Inflammatory macrophage treated with lipopolysaccharide for 1 hour (primary cell): ENCODE measurements around the gene LPIN1.
"Not testable (repeated sequence)": the region's sequence is repeated elsewhere in the genome, so short reads cannot be mapped to it uniquely, and the experiment has no call there.

Source experiments
- DNase-seq, 2 donors: peaks; one replicate each; pipeline ENCODE4 v3.0.0-alpha.2; 2020 to 2022

Gene LPIN1

DNA sequence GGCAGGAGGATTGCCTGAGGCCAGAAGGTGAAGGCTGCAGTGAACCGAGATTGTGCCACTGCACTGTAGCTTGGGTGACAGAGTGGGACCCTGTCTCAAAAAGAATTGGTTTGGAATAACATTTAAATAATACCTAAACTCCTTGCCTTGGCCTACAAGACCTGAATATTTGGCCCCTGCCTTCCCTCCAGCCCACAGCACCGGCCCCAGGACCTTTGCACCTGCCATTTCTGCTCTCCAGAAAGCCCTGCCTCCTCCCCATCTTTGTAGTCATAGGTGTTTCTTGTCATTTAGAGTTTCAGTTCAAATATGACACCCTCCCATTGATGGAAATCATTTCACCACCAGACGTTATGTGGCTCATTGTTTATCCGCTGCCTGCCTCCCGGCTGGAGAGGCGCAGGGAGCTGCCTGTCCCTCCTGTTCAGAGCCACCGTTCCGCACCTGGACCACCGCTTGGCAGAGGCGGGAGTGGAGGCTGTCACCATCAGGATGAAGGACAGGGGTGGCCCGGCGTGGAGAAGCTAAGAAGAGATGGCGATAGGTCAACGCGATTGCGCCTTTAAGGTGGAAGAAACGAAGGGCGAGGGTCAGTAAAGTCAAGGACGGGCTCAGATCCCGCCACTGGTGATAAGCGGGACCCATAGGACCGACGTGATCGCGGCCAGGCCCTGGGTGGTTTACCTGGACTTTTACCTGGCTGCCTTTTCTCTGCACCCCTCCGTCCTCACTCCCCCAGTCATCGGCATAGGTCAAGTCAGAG lies 638 bp upstream of the LPIN1 start:
- DNase-seq: no peak

DNA sequence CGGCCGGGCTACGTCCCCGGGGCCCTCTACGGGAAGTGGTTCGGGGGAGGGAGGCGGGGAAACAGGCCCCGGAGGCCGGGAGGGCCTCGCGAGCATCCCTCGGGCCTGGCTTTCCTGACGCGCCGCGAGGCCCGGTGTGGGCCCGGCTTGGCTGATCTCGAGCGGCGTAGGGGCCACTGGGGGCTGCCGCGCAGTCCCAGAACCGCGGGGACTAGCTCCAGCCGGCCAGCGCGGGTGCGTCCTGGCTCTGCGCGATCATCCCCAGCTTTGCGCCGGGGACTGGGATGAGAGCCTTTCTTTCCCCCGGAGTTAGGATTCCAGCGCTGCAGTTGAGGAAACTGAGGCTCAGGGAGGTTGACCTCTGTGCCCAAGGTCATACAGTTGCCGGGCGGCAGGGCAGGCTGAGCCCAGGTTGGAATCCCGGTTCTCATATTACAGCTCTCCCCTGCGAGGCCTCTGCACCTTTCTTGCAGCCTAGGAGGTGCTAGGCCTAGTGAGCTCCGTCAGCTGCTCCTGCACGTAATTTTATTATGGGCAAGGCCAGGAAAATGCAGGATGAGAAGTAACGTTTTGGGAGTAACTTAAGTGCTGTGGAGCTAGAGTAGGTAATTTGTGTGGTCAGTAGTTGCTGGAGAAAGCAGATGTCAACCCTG lies 501 bp downstream of the LPIN1 start:
- DNase-seq: no peak

DNA sequence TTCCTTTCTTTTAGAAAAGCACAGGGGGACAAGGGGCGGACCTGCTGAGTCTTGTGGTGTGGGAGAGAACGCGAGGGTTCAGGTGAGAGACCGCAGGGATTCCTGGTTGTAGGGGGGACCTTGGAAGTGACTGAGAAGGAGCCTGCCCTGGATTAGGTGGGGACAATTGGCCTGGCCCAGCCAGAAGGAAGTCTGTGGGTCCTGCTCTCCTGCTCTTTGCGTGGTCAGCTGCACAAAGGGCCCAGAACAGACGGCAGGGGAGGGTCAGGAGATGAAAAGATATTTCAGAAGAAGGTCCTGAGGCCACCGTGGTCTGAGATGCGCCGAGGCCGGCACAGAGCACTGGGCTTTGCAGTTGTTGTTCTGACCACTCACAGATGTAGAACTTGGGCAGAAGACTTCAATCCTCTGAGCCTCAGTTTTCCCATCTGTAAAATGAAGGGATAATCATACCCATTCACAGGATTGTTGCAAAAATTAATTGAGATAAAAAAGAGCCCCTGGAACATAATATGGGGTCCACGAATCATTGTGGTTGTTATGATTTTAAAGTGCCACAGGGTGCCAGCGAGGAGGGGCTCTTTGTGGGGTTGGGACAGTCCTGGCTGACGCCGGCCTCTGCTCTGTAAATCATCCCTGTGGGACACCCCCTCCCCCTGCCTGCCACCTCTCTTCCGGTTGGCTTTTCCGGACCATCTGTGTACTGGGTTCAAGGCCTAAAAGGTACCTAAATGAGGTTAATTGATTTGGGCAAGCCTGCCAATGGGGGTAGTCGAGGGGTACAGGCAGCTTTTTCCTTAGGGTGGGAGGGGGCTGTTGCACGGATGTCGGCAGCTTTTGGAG lies 1.8 kb downstream of the LPIN1 start:
- no peak for DNase-seq

DNA sequence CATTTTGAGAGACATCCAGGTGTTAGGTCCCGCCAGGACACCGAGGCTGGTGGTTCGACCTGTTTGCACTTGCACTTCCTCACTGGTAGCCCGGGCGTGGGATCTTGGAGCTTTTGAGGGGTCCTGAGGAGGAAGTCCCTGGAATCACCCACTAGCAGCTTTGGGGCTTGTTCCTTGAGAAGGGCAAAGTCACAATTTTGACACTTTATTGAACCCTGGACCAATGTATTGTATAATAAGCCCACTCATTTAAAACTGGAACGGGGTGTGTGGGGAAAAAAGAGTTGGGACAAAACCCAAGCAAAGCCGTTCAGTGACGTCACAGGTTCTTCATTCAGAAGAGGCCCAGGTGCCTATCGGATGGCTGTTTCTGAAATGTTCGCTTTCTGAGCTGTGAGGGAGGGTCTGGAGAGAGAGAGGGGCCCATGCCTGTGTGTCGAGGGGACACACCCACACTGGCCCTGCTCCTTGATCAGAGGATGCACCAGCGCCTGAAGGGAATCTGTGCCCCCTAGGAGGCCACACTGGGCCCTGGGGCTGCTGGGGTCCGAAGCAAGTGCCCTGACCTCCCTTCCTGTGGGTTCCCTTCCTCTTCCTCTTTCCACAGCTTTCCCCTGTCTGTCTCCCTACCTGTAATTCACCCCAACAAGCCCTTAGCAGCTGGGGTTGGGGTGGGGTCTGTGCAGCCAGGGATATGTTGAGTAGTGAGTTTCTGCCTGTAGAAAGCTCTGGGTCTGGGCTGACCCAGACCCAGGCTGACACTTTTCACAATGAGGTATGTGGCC lies 2.6 kb downstream of the LPIN1 start:
- DNase-seq: no peak

DNA sequence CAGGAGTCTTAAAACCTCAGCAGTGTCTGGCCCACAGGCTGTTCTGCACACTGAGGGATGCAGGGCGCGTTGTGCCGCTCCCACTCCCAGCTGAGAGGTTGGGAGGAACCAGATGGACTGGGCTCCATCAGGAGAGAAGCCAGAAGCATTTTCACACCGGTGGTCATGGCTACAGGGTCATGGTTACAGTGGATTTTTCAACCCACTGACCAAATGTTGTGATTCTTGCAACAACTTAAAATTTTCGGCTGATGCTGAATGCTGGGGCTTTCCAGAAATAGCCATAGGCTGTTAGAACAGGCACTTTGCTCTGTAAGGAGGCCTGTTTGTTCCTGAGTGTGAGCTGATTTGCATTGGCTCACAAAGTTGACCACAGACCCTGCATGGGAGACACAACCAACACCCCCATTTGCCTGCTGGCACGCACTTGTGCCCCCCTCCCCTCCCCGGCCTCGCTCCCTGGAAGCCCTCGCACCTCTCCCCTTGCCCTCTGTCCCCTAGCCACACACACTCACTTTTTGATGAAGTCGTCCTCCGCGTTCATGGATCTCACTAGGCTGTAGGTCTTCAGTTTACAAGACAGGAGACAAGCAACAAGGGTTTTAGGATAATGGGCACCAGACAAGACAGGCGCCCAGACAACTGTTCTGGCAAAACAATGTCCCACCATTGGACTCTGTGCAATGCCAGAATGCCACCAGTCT lies 3.4 kb downstream of the LPIN1 start:
- peak; percentile 61 to 85 for DNase-seq

DNA sequence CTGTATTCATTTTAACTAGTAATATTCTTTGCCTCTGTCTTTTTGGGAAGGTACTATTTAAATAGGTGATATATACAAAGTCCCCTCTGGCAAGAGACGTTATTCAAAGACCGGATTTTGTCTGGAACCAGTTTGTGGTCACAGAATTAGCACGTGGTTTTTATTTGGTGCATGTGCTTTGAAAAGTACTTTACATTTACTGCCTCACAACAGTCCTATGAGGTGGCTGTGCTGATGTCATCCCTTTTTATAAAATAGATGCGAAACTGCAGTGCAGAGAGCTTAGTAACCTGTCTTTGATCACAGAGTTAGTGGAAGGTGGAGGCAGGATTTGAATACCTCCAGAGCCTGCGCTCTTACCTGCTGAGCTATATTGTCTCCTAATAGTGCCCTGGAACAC lies 4.0 kb downstream of the LPIN1 start:
- no peak for DNase-seq

DNA sequence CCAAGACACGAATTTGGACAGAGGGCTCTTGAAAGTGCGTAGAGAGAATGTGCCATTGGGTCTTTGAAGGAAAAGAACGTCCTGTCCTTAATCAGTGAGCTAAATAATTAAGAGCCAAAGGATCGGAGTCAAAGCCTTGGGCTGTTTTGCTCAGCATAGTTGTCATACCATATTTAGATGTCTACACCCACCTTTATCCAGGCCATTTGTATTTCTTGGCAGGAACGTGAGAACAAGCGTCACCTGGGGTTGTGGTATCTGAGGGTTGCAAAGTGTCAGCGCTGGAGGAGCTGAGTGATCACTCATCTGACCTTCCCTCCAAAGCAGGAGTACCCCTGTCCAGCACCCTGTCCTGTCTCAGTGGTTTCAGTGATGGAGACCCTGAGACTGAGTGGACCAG lies 4.5 kb downstream of the LPIN1 start:
- DNase-seq: no peak

DNA sequence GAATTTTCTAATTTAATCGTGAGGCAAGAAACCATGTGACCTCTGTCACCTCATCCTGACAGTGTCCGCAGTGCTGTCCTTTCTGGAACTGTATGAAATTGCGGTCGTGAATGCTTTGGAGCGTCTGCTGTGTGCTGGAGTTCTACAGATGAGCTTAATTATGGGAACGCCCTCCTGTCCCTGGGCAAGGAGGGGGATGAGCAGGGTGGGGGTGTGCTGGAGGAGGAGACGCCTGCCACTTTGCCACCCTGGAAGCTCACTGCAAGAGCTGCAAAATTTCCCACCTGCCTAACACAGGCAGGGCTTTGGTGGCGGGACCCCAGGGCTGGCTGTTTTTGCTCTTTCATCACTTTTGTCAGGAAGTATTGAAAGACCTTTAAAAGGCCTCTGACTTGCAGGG lies 6.5 kb downstream of the LPIN1 start:
- DNase-seq: no peak

DNA sequence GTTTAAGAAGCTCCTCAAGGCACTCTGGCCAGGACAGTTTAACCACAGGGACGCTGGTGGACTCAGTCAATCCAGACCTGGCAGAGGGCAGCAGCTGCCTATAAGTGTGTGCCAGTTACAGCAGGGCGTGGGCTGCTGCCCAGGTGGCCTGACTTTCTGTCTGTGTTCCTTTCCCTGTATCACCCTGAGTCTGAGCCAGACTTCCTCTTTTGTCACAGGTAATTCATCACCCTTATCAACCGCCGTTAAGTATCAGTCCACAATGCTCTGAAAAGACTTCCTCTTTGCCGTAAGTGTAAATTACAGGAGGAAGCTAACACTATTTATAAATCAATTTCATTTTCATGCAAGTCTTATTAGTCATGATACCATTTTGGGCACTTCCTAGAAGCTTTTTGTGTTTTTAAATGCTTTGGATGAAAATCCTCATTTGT lies 7.0 kb downstream of the LPIN1 start:
- peak; percentile 37 to 62 for DNase-seq

DNA sequence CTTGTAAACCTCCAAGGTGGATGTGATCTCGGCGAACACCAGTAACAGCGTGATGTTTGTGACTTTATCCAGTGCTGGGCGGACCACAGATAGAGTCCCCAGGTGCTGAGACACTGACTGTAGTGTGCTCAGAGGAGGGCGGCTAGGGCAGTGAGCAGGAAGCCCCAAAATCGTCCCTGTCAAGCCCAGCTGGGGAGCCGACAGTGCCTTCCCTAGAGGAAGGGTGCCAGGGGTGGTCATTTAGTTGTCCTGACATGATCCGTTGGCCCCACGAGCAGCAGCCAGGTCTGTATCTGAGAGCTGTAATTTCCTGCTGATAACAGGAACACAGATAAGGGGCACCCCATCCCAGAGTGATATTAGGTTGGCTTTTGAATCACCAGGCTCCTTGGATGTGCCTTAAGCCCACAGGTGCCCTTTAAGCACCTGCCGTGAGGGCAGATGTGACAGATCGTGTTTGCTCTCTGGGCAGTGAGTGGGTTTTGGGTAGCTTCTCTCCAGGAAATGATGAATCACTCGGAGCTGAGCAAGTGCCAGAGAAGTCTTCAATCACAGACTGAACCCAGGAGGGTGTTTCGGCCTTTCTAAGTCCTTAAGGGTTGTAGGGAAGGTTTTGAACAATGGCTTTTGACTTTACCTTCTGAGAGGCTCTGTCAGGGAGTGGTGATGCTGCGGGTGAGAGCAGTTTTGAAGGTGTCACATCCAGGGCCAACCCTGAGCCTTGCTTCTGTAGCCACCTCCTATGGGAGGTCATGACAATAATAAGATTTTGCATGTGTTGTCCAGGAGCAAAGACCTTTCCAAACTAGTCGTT lies 7.7 kb downstream of the LPIN1 start:
- DNase-seq: peak in 1 of 2 donors; percentile 56

DNA sequence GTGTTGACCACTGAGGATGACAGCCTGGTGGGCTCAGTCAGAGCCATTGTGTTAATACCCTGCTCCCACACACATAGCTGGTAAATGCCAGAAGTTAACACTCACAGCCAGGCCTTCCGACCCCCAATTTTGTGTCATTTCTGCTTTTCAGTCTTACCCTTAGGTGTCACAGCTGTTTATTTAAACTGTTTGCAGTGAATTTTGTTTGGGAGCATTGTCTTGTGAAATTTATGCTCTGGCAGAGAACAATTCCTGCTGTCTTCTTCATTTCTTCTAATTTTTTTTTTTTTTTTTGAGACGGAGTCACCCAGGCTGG lies 8.2 kb downstream of the LPIN1 start:
- no peak for DNase-seq

DNA sequence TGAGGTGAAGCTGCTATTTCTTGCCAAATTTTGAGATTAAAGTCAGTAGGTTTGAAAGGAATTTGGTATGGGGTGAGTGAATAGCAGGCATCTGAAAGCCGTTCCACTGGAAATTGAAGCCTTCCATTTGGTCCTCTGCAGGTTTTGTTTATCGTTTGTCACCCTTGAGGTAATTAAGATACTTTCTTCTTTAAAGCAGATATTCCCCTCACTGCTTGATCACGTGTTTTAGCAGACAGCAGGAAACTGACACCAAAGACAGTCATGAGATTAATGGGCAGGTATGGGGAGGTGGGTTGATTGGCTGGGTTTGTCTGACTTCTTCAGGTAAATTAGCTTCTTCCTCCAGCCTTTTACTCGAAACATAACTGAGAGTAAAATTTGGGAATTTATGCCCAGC lies 10.7 kb downstream of the LPIN1 start:
- no peak for DNase-seq

DNA sequence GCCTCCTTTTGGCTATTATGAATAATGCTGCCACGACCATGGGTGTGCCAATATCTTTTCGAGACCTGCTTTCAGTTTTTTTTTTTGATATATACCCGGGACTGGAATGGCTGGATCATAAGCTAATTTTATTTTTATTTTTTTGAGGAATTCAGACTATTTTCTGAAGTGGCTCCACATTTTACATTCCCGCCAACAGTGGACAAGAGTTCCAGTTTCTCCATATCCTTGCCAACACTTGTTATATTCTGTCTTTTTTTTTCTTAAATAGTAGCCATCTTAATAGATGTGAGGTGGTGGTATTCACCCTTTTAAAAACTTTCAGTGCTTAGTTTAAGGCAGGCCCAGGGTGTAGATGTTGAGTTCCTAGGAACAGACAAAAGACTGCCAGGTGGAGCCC lies 11.8 kb downstream of the LPIN1 start:
- no peak for DNase-seq

DNA sequence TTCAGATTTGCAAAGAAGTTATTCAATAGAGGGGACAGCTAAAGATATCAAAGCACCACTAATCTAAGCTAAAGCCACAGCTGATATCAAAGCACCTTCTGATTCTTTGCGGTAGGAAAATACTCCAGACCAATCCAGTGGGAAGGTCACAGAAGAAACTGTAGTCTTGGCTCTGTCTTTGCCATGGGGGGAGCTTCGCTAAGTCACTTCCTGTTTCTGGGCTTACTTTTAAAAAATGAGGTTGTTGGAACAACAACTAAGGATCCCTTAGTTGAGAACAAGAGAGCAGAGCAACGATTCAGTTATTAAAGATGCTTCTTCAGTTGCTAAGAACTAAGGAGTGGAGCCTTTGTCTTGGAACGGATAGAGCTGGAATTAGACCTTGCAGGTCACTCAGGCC lies 12.2 kb downstream of the LPIN1 start:
- no peak for DNase-seq

DNA sequence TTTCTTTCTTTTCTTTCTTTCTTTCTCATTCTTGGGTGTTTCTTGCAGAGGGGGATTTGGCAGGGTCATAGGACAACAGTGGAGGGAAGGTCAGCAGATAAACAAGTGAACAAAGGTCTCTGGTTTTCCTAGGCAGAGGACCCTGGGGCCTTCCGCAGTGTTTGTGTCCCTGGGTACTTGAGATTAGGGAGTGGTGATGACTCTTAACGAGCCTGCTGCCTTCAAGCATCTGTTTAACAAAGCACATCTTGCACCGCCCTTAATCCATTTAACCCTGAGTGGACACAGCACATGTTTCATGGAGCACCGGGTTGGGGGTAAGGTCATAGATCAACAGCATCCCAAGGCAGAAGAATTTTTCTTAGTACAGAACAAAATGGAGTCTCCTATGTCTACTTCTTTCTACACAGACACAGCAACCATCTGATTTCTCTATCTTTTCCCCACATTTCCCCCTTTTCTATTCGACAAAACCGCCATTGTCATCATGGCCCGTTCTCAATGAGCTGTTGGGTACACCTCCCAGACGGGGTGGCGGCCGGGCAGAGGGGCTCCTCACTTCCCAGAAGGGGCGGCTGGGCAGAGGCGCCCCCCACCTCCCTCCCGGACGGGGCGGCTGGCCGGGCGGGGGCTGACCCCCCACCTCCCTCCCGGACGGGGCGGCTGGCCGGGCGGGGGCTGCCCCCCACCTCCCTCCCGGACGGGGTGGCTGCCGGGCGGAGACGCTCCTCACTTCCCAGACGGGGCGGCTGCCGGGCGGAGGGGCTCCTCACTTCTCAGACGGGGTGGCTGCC lies 12.9 kb downstream of the LPIN1 start:
- not testable (repeated sequence) for DNase-seq

DNA sequence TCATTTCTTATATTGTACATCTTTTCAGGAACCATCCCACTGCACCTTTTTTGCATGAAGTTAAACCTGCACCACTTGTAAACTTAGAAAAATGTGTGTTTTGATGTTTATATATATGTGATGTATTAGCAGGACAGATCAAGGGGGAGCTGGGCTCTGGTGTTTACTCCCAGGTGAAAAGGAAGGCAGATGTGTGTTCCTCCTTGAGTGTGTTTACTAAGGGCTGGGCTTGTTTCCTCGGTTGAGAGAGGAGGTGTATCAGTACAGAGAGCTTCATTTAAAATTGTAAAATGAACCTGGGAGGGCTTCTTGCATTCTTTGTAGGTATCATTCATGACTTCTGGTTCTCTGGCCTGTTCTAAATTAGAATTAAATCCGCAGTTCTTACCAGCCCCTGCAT lies 14.8 kb downstream of the LPIN1 start:
- no peak for DNase-seq

DNA sequence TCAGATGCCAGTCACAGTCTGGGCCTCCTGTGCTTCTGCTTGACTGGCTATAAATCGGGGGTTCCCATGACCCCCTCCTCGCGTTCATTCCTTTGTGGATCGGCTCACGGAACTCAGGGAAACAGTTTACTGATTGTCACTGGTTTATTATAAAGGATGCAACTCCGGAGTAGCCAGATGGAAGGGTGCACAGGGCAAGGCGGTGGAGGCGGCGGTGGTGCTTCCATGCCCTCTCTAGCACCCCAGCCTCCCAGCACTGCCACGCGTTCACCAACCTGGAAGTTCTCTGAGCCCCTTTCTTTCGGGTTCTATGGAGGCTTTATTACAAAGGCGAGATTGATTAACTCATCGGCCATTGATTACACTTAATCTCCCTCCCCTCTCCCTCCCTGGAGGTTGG lies 15.6 kb downstream of the LPIN1 start:
- DNase-seq: no peak

DNA sequence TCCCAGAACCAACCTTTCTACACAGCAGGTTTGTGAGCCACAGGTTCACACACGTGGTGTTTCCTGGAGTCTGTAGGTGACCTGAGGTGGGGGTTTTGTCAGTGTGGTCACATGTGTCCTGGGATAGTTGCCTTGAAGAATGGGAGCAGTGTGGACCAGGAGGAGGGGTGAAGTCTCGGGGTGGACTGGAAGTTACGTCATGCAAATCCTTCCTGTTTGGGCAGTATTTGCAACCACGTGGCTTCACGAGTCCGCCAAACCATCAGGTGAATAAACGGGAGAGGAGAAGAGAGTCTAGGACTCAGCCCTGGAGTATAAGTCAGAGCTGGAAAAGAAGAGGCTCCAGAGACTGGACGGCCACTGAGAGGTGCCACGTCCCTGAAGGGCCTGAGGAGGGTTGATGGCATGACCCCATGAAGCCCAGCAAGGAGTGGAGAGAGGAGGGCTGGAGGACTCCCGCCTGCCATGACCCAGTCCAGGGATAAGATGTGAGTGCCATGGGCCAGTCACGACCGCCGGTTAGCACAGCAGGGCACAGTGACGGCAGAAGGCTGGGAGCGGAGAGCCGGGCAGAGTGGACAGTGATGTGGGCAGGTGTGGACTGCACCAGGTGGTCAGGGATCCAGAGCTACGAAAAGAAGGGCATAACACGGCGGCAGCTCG lies 16.5 kb downstream of the LPIN1 start:
- DNase-seq: no peak

DNA sequence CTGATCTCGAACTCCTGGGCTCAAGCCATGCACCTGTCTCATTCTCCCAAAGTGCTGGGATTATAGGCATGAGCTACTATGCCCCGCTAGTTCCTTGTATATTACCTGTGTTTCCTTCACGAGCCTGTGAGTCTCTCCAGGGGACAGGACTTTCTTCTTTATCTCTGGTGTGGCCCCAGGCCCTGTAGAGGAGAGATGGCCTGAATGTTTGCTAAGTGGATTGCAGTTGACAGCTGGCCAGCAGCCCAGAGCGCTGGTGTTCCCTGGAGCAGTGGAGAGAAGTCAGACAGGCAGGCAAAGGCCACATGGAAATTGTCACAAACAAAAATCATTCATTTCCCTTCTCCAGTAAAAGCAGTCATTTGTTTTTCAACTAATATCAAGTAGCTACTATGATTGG lies 17.9 kb downstream of the LPIN1 start:
- no peak for DNase-seq

DNA sequence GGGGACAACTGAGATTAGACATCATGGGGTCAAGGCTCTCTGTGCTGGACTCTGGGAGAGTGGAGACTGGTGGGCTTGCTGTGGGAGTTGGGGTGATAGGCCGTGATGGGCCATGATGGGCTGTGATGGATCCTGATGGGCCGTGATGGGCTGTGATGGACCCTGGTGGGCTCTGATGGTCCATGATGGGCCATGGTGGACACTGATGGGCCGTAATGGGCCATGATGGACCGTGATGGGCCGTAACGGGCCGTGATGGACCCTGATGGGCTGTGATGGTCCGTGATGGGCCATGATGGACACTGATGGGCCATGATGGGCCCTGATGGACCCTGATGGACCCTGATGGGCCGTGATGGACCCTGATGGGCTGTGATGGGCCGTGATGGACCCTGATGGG lies 18.5 kb downstream of the LPIN1 start:
- DNase-seq: no peak
